Keratinocyte (primary cell): ENCODE results near the gene CHMP2A.

ENCODE experiments used
- EZH2 ChIP-seq: IDR thresholded peaks from one replicate; pipeline ENCODE4 v1.6.1; 2012; ENCODE audit warnings: inconsistent platforms, mild to moderate bottlenecking, low read length, moderate library complexity
- TF ChIP-seq, protein P1 (sequence below), 3 experiments: IDR thresholded peaks in 1 of 3; conservative IDR thresholded peaks in 1 of 3; optimal IDR thresholded peaks in 1 of 3; 2 replicates in 2 of 3; 3 replicates in 1 of 3; pipeline versions ENCODE3 to v1.5.1; 2011; ENCODE audit warnings: low read length in 3 of 3, mild to moderate bottlenecking in 3 of 3, moderate library complexity in 2 of 3, control low read depth in 1 of 3, inconsistent platforms in 1 of 3; ENCODE audit not compliant: insufficient read depth in 2 of 3; ENCODE audit errors: extremely low read depth in 1 of 3

DNA sequence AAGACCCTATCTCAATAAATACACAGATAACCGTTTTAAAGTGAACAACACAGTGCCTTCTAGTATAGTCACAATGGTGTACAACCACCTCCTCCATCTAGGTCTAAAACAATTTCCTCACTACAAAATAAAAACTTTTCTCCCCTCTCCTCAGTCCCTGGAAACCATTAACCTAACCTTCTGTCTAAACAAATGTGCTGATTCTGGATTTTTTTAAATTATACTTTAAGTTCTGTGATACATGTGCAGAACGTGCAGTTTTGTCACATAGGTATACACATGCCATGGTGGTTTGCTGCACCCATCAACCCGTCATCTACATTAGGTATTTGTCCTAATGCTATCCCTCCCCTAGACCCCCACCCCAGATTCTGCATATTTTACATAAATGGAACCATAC, 25.5 kb downstream of the CHMP2A start:
- TF ChIP-seq, protein P1, sequence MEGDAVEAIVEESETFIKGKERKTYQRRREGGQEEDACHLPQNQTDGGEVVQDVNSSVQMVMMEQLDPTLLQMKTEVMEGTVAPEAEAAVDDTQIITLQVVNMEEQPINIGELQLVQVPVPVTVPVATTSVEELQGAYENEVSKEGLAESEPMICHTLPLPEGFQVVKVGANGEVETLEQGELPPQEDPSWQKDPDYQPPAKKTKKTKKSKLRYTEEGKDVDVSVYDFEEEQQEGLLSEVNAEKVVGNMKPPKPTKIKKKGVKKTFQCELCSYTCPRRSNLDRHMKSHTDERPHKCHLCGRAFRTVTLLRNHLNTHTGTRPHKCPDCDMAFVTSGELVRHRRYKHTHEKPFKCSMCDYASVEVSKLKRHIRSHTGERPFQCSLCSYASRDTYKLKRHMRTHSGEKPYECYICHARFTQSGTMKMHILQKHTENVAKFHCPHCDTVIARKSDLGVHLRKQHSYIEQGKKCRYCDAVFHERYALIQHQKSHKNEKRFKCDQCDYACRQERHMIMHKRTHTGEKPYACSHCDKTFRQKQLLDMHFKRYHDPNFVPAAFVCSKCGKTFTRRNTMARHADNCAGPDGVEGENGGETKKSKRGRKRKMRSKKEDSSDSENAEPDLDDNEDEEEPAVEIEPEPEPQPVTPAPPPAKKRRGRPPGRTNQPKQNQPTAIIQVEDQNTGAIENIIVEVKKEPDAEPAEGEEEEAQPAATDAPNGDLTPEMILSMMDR (optimal IDR thresholded peaks at IDR 0.05 in 1 of 3, IDR thresholded peaks at IDR 0.05 in 1 of 3, conservative IDR thresholded peaks at IDR 0.05 in 1 of 3; ENCODE audit: extremely low read depth in 1 of 3, insufficient read depth in 2 of 3, low read length in 3 of 3) = no peak
- TF ChIP-seq EZH2 = no peak
